Cerebellar cortex (tissue), 1 donor: Measurements from ENCODE around the gene RASSF4.
A peak's percentile ranks its signal among the peaks of the same experiment; 100 is the strongest.

ENCODE experiments used
- DNase-seq: peaks from one replicate; pipeline ENCODE4 v3.0.0-alpha.2; 2015; ENCODE audit warnings: low spot score

The RASSF4 gene

DNA sequence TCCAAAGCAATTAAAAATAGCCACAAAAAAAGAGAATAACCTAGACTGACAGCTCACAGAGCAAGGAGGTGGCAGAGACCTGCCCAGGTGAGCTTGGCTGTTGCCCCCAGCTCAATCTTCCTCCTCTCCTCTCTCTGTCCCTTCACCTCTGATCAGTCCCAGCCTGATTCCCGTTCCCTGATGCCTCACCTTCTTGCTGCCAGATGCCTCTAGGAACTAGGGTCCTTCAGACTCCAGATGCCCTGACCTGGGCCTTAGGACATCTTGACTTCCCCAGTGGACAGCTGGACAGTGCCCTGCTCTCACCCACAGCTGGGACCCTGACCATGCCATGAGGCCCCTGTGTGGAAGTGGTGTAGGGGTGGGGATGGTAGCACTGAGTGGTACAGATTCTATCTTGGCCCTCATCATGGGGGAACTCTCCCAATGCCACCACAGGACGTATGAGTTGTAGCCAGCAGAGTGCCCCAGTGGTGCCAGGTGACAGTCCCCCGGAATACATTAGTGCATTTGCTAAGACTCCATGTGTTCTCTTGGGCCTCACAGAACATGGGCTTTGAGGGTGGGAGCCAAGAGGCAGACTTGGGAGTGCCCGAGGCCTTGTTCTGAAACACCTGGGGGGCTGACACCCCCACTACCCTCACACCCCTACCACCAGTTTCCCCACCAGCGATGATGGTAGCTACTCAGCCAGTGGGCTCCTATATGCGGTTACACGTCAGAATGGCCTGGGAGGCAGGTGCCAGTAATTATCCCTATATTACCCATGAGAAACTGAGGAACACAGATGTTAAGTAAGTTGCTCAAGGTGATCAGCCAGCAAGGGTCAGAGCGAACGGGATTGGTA is 17.0 kb downstream of the RASSF4 start:
- DNase-seq, result no peak

- DNase-seq, result peak; percentile 25
Measured at GRCh38 chr10:44977287-44978212, 17.9 kb downstream of the RASSF4 start.

DNA sequence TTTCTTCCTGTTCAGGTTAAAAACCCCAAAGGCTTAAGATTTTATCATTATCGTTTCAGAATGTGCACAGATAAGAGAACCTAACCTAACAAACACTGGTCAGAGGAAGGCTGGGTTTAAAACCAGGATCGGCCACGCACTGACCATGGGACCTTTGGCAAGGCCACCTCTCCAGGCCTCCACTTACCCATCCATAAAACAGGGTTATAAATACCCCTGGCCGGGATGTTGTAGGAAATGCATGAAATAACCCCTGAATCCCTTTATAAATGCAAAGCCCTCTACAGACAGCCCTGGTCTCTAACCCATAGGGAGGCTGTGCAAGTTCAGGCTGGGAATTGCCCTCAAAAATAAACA is 18.6 kb downstream of the RASSF4 start:
- DNase-seq, result no peak

DNA sequence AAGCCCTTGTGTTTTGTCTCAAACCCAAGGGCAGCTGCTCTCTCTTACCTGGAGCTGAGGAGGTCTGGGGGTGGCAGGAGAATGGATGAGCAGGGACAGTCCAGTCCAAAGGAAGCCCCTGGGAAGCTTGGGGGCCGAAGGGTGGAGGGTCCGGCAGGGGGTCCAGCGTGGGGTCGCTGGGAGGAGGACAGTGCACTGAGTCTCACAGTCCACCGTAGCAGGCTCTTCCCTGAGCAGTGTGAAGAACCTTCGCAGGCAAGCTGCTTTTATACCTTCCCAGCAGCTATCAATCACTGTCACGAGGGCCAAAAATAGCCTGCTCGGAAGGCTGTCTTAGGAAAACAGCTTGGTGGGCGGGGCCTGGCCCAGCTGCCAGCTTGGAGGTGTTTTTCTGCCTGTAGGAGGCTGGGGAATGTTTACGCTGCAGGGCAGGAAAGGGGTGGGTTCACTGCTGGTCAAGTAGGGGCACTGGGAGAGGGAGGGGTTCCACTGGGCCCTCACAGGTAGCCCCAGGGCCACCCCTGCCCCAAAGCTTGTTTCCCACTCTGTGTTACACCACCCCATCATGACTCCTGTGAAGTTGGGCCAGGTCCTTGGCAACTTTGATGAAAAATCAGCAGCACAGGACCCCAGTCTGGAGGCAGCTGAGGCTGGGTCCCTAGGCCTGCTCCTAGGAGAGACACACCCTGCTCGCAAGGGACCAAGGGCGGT is 19.1 kb downstream of the RASSF4 start, which contains the start of gene DEPP1:
DEPP1 (minus strand) TSS at position 240 of the 711 bp plus-strand sequence. CDS start 779 bp downstream, outside the sequence.
- peak; percentile 98 for DNase-seq

DNA sequence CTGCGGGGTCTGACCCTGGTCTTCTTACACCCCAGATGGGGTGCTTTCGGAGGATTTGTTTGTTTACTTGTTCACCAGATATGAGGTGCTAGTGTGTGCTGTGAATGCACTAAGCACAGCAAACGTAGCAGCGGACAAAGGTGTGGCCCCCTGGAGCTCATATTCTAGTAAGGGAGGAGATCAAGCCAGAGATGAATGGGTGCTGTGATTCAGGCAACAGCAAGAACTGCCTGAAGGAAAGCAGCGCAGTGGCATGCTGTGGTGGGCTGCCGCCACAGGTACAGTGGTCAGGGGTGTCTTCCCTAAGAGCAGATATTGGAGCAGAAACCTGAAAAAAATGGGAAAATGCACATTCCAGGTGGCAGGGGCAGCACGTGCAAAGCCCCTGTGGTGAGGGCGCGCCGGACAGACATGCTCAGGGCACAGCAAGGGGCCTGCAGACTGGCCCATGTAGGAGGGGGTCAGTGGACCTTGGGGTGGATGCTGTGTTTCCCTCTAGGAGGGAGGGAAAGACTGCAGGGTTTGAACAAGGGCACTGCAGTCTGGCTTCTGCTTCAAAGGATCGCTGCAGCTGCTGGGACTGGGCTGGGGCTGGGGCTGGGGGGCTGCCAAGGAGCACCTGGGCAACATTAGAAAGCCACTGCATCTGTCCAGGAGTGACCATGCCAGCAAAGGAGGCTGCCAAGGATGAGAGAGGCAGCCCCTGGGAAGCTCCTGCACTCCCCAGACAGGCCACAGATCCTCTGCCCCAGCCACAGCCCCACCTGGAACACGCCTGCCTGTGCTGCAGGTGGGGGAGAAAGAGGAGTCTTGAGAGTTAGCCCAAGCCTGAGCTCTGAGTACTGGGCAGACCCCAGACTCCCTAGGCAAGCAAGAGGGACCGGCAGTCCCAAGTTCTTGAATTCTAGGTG is 19.9 kb downstream of the RASSF4 start:
- no peak for DNase-seq

DNA sequence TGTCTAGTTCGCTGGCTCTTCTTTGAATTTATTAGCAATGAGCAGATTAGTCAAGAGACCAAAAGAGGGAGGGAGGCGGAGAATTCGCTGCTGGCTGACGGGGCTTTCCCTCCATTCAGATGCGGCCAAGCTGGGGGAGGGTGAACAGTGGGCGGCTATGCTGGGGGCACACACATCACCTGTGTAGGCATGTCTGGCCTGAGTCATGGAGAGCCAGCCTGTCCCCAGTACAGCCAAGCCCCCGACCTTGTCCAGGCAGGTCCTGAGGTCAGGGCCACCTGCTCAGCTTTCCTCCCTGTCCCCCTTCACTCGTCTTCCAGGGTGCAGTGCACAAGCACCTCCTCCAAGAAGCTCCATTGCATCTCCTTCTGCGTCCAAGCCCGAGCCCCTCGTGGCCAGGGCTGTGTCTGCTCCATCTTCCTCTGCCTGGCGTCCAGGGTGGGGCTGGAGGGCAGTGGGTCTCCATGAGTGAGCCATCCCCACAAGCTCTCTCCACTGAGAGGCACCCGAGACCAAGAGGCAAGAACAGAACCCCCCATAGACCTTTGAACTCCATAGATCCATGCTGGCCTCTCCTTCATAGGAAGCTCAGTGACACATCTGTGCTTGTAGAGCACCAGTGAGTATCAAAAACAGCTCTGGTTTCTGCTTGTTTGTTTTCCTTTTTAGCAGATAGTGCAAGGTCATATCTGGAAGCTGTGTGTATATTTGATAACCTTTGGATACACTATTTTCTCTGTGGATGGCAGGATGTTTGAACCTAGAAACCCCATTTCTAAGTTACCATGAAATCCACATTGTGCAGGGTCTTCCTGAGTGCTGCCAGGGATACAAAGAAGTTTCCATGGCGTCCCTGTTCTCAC is 20.9 kb downstream of the RASSF4 start:
- DNase-seq, result no peak

DNA sequence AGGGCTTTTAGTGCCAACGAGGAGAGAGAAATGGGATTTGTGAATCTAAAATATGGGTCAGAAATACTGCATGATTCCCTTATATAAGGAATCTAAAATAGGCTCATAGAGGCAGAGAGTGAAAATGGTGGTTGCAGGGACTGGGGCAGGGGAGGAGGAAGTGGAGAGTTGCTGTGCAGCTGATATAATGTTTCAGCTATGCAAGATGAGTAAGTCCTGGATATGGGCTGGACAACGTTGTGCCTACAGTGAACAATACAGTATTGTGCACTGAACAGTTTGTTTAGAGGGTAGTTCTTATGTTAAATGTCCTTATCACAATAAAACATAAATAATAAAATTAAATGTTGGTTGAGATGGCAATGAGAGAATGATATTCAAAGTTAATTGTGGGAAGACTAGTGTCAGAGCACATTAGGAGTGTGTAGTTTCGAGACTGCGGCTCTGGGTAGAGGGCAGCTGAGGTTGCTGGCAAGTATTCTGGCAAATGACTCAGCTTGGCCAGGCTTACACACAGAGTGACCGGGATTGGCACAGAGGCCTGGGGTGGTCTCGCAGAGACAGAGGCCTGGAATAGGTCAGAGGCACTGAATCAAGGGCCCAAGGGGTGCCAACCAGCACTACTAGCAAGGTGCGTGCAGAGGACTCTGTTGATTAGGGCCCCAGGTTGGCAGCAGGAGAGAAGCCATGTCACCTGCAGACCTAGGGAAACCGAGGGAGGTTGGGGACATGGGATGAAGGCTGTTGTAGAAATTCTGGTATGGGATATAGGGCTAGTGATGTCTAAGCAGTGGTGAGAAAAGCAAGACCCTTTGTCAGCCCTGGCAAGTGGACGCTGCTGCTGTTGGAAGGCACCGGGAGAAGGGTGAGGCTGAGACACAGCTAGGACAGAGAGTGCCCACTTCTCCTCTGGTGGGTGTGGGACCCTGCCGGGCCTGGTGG is 21.8 kb downstream of the RASSF4 start:
- peak; percentile 51 for DNase-seq

GRCh38 chr10:44982114-44982460 is 22.5 kb downstream of the RASSF4 start:
- no peak for DNase-seq

DNA sequence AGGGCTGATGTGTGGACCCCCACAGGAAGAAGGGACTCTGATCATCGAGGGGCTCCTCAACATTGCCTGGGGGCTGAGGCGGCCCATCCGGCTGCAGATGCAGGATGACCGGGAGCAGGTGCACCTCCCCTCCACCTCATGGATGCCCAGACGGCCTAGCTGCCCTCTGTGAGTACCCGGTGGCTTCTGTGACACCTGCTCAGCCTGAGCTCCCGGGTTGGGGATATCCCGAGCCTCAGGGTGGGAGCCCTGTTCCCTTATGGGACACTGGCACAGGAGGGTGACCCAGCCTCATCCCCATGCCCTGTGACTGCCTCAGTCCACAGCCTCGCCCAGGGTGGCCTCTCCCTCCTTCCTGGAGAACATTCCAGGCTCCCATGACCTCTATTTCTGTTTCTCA is 22.9 kb downstream of the RASSF4 start:
- no peak for DNase-seq

DNA sequence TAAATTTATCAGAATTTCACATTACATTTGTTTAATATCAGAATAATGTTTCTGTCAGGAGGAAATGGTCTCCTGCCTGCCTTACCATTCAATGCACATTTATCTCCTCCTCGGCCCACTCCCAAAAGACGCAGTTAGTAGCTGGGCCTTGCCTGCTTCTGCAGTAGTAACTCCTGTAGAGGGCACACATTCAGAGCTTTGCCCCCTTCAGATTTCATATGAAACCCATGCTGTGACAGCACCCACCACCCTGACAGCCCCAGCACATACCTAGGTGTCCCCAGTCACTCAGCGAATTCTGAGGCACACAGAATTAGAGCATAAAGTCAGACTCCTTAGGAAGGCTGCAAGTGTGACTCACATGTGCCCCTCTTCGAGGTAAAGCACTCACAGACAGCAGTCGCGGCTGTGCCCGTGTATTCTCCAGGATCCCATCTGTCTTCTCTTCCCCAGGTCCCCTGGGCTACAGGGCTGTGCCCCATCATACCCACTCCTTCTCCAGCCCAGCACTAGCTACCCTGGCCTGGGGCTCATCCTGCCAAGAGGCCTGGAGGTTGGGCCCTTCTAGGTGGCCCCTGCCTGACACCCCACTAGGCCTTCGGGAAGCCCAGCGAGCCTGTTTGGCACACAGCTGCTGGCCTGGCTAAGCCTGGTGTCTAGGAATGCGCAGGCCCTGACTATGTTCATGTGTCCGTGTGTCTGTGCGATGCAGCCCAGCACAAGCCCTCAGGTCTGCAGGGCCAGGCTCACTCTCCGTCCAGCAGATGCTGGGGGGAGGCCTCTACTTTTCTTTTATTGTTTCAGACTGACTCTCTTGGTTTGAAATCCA is 23.7 kb downstream of the RASSF4 start:
- DNase-seq, result no peak

DNA sequence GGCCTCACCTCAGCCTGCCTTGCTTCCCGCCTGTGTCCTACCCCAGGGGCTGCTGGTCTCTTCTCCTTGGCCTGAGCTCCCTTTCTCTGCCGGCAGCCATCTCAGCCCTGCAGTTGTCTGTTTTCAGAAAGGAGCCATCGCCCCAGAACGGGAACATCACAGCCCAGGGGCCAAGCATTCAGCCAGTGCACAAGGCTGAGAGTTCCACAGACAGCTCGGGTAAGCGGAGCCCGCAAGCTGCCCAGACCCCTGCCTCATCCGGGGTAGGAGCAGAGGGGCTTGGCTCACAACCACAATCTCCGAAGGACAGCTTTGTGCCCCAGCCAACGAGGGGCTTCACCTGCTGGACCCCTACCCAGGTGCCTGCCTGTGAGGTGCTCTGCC is 24.3 kb downstream of the RASSF4 start:
- DNase-seq, result no peak

- DNase-seq, result no peak
Measured at GRCh38 chr10:44984671-44985101, 25.1 kb downstream of the RASSF4 start.

GRCh38 chr10:44985175-44985681 is 25.6 kb downstream of the RASSF4 start:
- DNase-seq, result no peak

DNA sequence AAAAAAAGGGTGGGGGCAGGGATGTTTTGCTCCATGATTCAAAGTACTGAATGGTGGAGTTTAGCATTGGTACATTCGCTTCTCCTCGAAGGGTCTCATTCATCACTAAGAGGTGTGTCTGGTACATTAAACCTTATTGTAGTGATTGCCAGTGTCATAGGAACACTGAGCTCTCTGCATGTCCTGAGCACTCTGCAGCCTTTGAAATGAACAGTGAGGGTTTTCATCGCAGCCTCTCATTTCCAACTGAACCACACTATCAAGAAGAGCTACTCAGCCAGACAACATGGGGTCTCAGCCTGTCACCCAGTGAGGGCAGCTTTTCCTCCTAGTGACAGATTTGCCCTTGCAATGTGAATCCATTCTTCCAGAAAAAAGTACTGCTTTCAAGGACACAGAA is 26.6 kb downstream of the RASSF4 start:
- no peak for DNase-seq

- no peak for DNase-seq
Measured at GRCh38 chr10:44986670-44987069, 27.1 kb downstream of the RASSF4 start.

DNA sequence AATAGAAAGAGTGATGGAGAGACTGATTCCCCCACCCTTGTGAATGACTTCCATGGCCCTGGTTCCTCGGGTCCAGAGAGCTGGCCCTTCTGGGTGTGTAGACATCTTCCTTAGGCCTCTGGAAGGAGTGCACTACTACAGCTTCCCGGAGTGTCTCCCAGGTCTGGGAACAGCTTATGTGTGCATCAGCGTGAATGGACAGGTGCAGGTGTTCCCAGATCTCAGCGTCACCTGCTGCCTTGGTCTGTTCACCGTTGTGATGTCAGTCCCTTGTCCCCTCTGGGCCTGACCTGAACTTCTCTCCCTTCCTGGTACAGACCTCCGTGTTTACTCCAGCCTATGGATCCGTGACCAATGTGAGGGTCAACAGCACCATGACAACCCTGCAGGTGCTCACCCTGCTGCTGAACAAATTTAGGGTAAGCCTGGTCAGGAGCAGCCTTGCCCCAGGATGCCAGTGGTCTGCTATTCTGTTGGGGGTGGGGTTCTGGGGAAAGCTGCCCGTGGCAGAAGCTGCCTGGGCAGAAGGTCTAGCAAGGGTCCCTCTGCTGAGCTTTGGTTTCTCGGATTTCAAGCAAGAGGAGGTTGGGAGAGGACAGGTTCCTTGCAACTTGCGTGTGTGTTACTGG is 29.5 kb downstream of the RASSF4 start:
- no peak for DNase-seq

GRCh38 chr10:44989597-44990301 is 30.1 kb downstream of the RASSF4 start:
- no peak for DNase-seq
